COLO668 (cell line): Measurements from ENCODE around the gene TNIP1.

Experiments used
- DNase-seq: peaks from one replicate; lab custom pipeline; 2025; ENCODE audit not compliant: unreplicated experiment; lab: John Stamatoyannopoulos, UW

The TNIP1 gene

GRCh38 chr5:151085517-151086041 lies 4.7 kb upstream of the TNIP1 start:
- peak; percentile 30 for DNase-seq

- DNase-seq: no peak
Observed at GRCh38 chr5:151084363-151084762, 3.5 kb upstream of the TNIP1 start.

- DNase-seq: peak; percentile 53
Observed at GRCh38 chr5:151083081-151083676, 2.3 kb upstream of the TNIP1 start.

- DNase-seq: peak; percentile 49
Observed at GRCh38 chr5:151082282-151082902, 1.6 kb upstream of the TNIP1 start.

- DNase-seq: no peak
Observed at GRCh38 chr5:151081431-151082281, 822 bp upstream of the TNIP1 start.

- no peak for DNase-seq
Observed at GRCh38 chr5:151079838-151080612, 809 bp downstream of the TNIP1 start.

- no peak for DNase-seq
Observed at GRCh38 chr5:151078490-151079262, 2.2 kb downstream of the TNIP1 start.

- no peak for DNase-seq
Observed at GRCh38 chr5:151077967-151078366, 2.9 kb downstream of the TNIP1 start.

- DNase-seq: no peak
Observed at GRCh38 chr5:151077419-151077818, 3.4 kb downstream of the TNIP1 start.

GRCh38 chr5:151076616-151077015 lies 4.2 kb downstream of the TNIP1 start:
- DNase-seq: no peak

GRCh38 chr5:151075698-151076331 lies 5.0 kb downstream of the TNIP1 start:
- no peak for DNase-seq

GRCh38 chr5:151074557-151074956 lies 6.3 kb downstream of the TNIP1 start:
- no peak for DNase-seq

GRCh38 chr5:151073280-151073679 lies 7.6 kb downstream of the TNIP1 start:
- DNase-seq: no peak

GRCh38 chr5:151072630-151073025 lies 8.2 kb downstream of the TNIP1 start:
- no peak for DNase-seq

GRCh38 chr5:151071848-151072629 lies 8.8 kb downstream of the TNIP1 start:
- DNase-seq: no peak

GRCh38 chr5:151071021-151071420 lies 9.8 kb downstream of the TNIP1 start:
- DNase-seq: no peak

- no peak for DNase-seq
Observed at GRCh38 chr5:151070449-151070848, 10.4 kb downstream of the TNIP1 start.

GRCh38 chr5:151068433-151069197 lies 12.2 kb downstream of the TNIP1 start:
- peak; percentile 9 for DNase-seq
